GM18502 (cell line): ENCODE results near the gene TNFRSF14.
A peak's percentile ranks its signal among the peaks of the same experiment; 100 is the strongest.
"Not testable (repeated sequence)": the region's sequence is repeated elsewhere in the genome, so short reads cannot be mapped to it uniquely, and the experiment has no call there.

Experiments used
- ATAC-seq: cut with Tn5 transposase; IDR thresholded peaks from one replicate; pipeline ENCODE4 v1.9.1; 2021; ENCODE audit warnings: mild to moderate bottlenecking; ENCODE audit not compliant: unreplicated experiment, poor library complexity

TNFRSF14 gene

GRCh38 chr1:2551544-2551943, 4.6 kb upstream of the TNFRSF14 start:
- not testable (repeated sequence) for ATAC-seq

- ATAC-seq, result no peak
These were observed 4.0 kb upstream of the TNFRSF14 start for GRCh38 chr1:2552189-2552588.

DNA sequence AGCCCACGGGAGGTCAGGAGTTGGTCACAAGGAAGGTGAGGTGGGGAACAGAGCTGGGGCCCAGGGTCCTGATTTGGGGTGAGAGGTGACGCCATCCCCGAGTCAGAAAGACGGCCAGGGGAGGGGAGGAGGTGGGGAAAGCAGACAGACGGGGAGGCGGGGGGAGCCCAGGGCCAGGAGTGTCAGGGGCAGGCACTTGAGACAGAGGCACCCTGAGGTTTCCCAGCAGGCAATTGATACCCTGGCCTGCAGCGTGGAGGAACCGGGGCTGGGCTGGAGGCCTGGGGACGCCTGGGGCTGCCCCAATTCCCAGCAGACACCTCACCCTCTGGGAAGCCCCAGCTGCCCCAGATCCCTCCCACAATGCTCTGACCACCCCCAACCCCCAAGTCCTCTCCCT, 3.1 kb upstream of the TNFRSF14 start:
- ATAC-seq, result not testable (repeated sequence)

- ATAC-seq, result no peak
These were observed 2.1 kb upstream of the TNFRSF14 start for GRCh38 chr1:2553871-2554620.

DNA sequence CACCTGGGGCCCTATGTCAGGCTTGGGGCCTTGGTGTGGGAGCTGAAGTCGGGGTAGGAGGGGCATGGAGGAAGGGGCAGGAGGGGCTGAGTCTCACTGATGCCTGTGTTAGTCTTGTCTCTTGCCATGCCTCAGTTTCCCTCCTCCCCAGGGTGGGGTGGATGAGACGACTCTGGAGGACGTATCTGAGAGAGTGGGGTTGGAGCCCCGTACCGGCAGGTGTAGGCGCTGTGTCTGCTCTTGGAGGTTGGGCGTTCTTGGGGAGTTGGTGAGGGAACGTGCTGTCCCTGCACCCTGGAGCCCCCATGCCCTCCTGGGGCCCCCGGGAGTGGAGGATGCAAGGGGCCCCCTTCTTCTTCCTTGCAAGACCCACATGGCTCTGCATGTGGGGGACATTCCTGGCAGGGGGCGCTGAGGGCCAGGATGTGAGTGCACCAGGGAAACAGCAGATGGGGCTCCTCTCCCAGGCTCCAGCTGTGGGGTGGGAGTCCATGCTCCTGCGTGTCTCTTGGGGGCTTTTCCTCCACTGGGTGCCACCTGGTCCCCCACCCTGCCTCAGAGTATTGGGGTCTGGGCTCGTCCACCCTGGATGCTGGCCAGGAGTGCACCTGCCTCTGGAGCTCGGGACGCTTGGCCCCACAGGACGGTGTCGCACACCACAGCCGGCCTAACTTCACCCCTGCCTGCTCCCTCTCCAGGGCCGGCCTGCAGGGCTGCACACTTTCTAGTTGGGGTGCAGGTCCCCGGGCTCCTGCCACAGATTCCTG, 1.4 kb upstream of the TNFRSF14 start:
- ATAC-seq, result no peak

DNA sequence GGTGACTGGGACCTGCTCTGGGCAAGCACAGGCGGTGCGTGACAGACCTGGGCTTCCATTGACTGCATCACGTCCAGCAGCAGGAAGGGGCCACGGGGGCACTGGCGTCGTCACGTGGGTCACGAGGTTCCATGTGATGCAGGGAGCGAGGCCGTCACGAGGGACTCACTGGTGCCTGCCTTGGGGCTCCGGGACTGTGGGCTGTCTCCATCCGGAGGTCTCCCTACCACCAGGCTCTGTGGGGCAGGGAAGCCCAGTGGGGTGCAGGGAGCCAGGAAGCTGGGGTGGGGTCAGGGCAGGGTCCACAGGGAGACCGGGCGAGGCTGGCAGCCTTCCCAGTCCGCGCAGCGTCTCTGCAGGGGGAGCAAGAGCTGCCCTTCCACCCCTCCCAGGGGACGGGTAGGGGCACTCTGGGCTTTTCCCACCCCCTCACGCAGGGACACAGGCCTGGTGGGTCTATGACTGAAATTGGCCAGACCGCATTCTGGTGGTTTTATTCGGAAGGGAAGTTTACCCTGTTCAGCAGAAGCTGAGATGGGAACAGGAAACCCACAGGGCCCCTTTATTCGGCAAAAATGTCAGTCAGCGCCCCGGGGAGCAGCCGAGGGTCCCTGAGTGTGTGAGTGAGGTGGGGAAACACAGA, 416 bp upstream of the TNFRSF14 start:
- ATAC-seq, result peak; percentile 42

- ATAC-seq, result peak; percentile 17
These were observed 709 bp downstream of the TNFRSF14 start for GRCh38 chr1:2556678-2557481.

GRCh38 chr1:2557482-2558400, 1.6 kb downstream of the TNFRSF14 start:
- ATAC-seq, result no peak

DNA sequence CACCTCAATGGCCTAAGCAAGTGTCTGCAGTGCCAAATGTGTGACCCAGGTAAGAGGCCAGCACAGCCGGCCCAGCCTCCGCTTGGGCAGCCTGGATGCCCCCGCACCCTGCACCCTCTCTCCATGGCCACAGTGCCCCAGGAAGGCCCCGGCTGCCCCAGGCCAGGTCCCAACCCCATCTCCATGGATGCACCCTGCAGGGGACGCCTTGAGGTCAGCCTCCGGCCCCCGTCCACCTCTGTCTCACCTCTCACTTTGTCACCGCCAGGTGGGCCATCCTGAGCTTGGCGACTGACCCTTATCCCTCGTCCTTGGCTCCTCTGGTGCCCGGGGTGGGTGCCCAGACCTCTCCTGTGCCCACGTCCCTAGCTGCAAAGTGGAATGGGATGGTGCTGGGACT, 2.2 kb downstream of the TNFRSF14 start:
- ATAC-seq, result no peak

DNA sequence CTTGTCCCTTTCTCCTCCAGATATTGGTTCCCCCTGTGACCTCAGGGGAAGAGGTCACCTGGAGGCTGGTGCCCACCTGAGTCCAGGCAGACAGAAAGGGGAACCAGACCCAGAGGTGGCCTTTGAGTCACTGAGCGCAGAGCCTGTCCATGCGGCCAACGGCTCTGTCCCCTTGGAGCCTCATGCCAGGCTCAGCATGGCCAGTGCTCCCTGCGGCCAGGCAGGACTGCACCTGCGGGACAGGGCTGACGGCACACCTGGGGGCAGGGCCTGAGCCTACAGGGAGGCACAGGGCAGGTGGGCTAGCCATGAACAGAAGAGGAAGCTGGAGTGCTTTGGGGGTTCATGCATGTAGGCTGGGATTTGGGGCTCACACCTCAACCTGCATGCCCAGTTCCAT, 2.7 kb downstream of the TNFRSF14 start:
- no peak for ATAC-seq

DNA sequence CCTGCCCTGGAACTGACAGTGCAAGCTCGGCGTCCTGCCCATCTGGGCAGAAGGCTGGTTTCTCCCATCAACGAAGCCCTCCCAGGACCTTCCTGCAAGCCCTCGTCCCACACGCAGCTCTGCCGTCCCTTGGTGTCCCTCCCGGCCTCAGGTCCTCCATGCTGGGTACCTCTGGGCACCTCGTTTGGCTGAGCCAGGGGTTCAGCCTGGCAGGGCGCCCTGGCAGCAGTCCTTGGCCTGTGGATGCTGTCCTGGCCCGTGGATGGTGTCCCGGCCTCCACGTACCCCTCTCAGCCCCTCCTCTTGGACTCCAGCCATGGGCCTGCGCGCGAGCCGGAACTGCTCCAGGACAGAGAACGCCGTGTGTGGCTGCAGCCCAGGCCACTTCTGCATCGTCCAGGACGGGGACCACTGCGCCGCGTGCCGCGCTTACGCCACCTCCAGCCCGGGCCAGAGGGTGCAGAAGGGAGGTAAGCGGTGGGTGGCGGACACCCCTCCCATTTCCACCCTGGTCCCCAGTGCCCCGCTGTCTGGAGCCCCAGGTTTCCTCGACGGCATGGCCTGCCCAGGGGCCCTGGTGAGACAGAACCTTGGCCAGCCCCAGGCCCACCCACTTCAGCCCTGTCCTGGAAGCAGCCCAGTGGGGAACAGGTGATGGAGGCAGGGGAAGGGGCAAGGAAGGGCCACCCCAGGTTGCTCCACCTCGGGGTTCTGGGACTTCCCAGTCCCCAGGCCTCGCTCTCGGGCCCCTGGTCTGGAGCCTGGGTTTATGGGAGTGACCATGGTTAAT, 3.5 kb downstream of the TNFRSF14 start:
- ATAC-seq, result no peak

- no peak for ATAC-seq
These were observed 4.3 kb downstream of the TNFRSF14 start for GRCh38 chr1:2560299-2561073.

DNA sequence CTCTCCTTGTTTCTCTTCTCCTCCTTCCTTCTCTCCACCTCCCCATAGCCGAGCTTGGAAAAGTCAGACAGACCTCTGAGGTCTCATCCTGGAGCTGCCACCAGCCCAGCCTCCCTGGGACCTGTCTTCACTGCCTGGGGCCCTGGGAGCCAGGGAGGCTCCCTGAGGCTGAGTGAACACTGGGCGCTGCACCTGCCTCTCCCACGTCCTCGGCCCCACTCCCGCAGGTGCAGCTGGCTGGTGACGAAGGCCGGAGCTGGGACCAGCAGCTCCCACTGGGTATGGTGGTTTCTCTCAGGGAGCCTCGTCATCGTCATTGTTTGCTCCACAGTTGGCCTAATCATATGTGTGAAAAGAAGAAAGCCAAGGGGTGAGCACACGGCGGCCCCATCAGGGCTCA, 5.3 kb downstream of the TNFRSF14 start:
- no peak for ATAC-seq

DNA sequence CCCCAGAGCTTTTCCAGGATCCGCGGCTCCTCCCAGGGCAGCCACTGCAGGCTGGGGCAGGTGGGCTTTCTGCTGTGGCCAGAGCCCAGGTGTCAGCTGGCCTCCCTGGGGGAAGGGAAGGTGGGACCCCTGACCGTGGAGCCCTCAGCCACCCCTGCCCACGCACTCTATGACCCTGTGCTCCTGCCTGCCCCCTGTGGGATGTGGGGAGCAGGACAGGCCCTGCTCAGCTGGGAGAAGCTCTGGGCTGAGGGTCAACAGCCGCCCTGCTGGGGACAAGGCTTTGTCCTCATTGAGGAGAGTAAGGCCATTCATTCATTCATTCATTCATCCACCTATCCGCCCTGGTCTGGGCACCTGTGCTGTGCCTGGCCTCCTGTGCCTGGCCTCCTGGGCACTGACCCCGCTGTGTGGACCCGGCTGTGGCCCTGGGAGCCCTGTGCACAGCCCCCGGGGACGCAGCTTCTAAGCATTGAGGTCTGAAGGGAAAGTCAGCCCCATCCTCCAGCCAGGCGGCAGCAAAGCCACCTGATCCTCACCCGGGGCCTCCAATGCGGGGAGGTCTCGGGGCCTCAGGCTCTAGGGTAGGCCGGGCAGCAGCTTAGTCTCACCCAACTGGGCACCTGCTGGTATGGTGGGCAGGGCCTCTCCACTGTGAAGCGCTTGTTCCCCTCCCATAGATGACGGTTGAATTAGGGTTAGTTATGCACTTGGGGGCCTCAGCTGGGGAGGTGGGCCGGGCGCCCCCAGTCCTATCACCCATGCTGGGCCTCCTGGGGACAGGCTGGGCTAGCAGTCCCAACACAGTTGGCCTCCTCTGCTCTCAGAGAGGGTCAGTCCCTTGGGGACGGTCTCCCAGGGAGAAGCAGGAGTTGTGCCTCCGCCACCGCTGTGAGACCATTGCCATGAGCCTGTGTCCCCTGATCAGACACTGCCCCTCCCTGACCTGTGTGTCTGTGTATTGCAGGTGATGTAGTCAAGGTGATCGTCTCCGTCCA, 6.0 kb downstream of the TNFRSF14 start:
- no peak for ATAC-seq

- no peak for ATAC-seq
These were observed 7.0 kb downstream of the TNFRSF14 start for GRCh38 chr1:2563205-2563604.

DNA sequence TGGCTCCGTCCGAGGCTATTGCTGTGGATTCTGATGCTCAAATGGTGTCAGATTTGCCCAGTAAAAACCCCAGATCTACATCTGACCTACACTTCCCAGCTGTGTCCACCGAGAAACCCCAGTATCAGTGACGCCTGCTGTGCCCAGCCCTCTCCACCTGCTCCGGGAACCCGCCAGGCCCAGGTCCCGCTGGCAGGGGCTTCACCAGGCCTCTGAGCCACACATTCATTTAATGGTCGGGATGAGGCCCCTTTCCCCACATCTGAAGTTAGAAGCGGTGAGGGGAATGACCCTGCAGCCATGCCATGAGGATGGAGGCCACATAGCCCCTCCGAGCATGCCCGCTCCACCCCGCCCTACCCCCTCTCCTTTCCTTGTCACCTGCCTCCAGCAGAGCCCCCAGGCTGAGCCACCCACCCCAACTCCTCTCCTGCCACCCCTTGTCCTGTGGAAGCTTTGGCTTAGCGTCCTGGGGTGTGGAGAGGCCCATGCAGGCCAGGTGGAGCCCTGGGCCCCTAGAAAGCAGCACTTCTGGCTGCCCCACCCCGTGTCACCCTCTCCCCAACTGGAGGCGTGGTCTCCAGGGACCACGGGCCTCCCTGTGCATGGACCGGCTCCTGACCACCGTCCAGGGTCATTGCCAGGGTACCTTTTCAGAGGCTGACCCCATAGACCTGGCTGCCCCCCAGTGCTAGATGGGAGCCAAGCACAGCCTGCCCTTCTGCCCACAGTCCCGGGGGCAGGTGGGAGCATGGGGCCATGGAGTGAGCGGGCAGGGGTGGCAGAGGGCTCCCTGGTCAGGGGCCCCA, 8.0 kb downstream of the TNFRSF14 start:
- no peak for ATAC-seq
